ENCODE results near the gene DERA. TPM values are rescaled to one million over a fixed set of nuclear protein-coding genes. Genes with fewer than 3 reads are reported as not detected.

The DERA gene
- total RNA-seq = 10 to 100 TPM; 28.8 to 51.7 (median 44.2) TPM

- no peaks in the 10 kb centered on the region for H3K9me3 ChIP-seq
- no peaks in the 10 kb centered on the region for H3K4me1 ChIP-seq
- peak within 1 kb of the TSS; percentile 71 to 76 (median 71) for H3K4me3 ChIP-seq
- intact Hi-C loops (cut with DNase I; ENCODE audit: low total_unique reads) = loop anchor here (5.0 kb wide), 1 partner anchor 946 kb away; no protein-coding TSS in a partner anchor
- TF ChIP-seq POLR2AphosphoS5 (IDR thresholded peaks at IDR 0.05) (peak; percentile 43 to 63 (median 60)), POLR2A (IDR thresholded peaks at IDR 0.05) (peak; percentile 68), CTCF (IDR thresholded peaks at IDR 0.05) (no peak)
- peak within 1 kb of the TSS; percentile 93 to 95 for H3K27ac ChIP-seq
- no peaks in the 10 kb centered on the region for H3K36me3 ChIP-seq
- peak; percentile 59 to 74 for DNase-seq (ENCODE audit: low spot score in 2 of 2)
- no peaks in the 10 kb centered on the region for H3K27me3 ChIP-seq
Observed at GRCh38 chr12:15910864-15911721, at the start of gene DERA. TSS of gene DERA (plus strand) at chr12:15911332. CDS start at chr12:15911384, 52 bp downstream.

- Histone ChIP-seq H3K4me1 (no peaks in the 10 kb centered on the region), H3K27ac (no peak overlapping the region), H3K9me3 (no peaks in the 10 kb centered on the region), H3K27me3 (no peaks in the 10 kb centered on the region), H3K36me3 (no peaks in the 10 kb centered on the region), H3K4me3 (no peak overlapping the region)
- intact Hi-C loops (cut with DNase I; ENCODE audit: low total_unique reads) = no loop called here
- DNase-seq (ENCODE audit: low spot score in 2 of 2) = no peak
- TF ChIP-seq CTCF (IDR thresholded peaks at IDR 0.05) (no peak), POLR2A (IDR thresholded peaks at IDR 0.05) (no peak), POLR2AphosphoS5 (IDR thresholded peaks at IDR 0.05) (no peak)
Observed at GRCh38 chr12:15861404-15861803, 49.7 kb upstream of the DERA start.

- TF ChIP-seq POLR2AphosphoS5 (IDR thresholded peaks at IDR 0.05) (no peak), POLR2A (IDR thresholded peaks at IDR 0.05) (no peak), CTCF (IDR thresholded peaks at IDR 0.05) (no peak)
- Histone ChIP-seq H3K27ac (no peak overlapping the region), H3K27me3 (no peaks in the 10 kb centered on the region), H3K4me3 (no peak overlapping the region), H3K4me1 (no peaks in the 10 kb centered on the region), H3K36me3 (no peaks in the 10 kb centered on the region), H3K9me3 (no peaks in the 10 kb centered on the region)
- no peak for DNase-seq (ENCODE audit: low spot score in 2 of 2)
- intact Hi-C loops (cut with DNase I; ENCODE audit: low total_unique reads) = no loop called here
Observed at GRCh38 chr12:15862840-15863239, 48.3 kb upstream of the DERA start.

GRCh38 chr12:15863372-15863771, 47.8 kb upstream of the DERA start:
- no peaks in the 10 kb centered on the region for H3K4me1 ChIP-seq
- no peak overlapping the region for H3K4me3 ChIP-seq
- TF ChIP-seq CTCF (IDR thresholded peaks at IDR 0.05) = no peak
- TF ChIP-seq POLR2A (IDR thresholded peaks at IDR 0.05) = no peak
- TF ChIP-seq POLR2AphosphoS5 (IDR thresholded peaks at IDR 0.05) = no peak
- no peaks in the 10 kb centered on the region for H3K9me3 ChIP-seq
- intact Hi-C loops (cut with DNase I; ENCODE audit: low total_unique reads) = no loop called here
- no peaks in the 10 kb centered on the region for H3K36me3 ChIP-seq
- H3K27me3 ChIP-seq = no peaks in the 10 kb centered on the region
- no peak for DNase-seq (ENCODE audit: low spot score in 2 of 2)
- no peak overlapping the region for H3K27ac ChIP-seq

- H3K27ac ChIP-seq = no peak overlapping the region
- no peaks in the 10 kb centered on the region for H3K27me3 ChIP-seq
- no peaks in the 10 kb centered on the region for H3K36me3 ChIP-seq
- H3K4me1 ChIP-seq = no peaks in the 10 kb centered on the region
- DNase-seq (ENCODE audit: low spot score in 2 of 2) = no peak
- no peaks in the 10 kb centered on the region for H3K9me3 ChIP-seq
- no peak for TF ChIP-seq POLR2A (IDR thresholded peaks at IDR 0.05)
- TF ChIP-seq POLR2AphosphoS5 (IDR thresholded peaks at IDR 0.05) = no peak
- intact Hi-C loops (cut with DNase I; ENCODE audit: low total_unique reads) = no loop called here
- H3K4me3 ChIP-seq = no peak overlapping the region
Observed at GRCh38 chr12:15863984-15864383, 47.1 kb upstream of the DERA start.

All from breast epithelium (tissue), 4 donors.